Measurements from ENCODE around the gene PITRM1.

GRCh38 chr10:3151889-3152565 is 20.6 kb downstream of the PITRM1 start:
- TF ChIP-seq CTCF (conservative IDR thresholded peaks at IDR 0.05; ENCODE audit: low read depth, low read length) = no peak
- no peak for TF ChIP-seq EZH2 (IDR thresholded peaks at IDR 0.05; ENCODE audit: borderline replicate concordance, low read depth, low read length, poor library complexity, severe bottlenecking)
